Measurements from ENCODE around the gene MALRD1. TPM values are rescaled to one million over a fixed set of nuclear protein-coding genes. Genes with fewer than 3 reads are reported as not detected.

MALRD1 gene
- total RNA-seq, 2 experiments from 2014 or later, result not detected

DNA sequence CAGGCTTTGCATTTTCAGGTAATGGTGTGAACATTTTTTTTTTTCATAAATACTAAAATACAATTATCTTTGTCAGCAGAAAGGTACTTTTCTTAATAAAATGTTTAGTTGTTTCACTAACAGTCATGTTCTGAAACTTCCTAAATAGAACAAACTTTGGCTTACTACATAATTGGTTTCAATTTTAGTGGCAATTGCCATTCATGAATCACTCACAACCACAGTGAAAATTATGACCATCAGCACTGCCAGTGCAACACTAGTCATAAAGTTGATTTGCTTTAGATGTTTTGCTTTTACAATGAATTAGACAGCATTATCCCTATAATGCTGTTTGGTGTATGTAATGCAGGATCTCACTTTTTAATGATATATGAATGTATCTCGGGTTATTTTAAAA is 470.0 kb downstream of the MALRD1 start:
- Histone ChIP-seq H3K4me1 (ENCODE audit: insufficient read depth, low read length) (no peaks in the 10 kb centered on the region), H3K4me3 (ENCODE audit: low read length) (no peak overlapping the region), H3K9me3 (ENCODE audit: control insufficient read depth in 1 of 2, insufficient read depth in 1 of 2, low read length in 2 of 2) (no peaks in the 10 kb centered on the region), H3K27me3 (ENCODE audit: control insufficient read depth in 1 of 2, insufficient read depth in 2 of 2, low read length in 2 of 2) (no peaks in the 10 kb centered on the region), H3K36me3 (ENCODE audit: insufficient read depth, low read length) (no peaks in the 10 kb centered on the region), H3K27ac (ENCODE audit: low read depth in 1 of 2, low read length in 2 of 2) (no peak overlapping the region)
- CTCF ChIA-PET, result no interaction called here
- POLR2A ChIA-PET, result no interaction called here
- no peaks in the 10 kb centered on the region for H3K4me1 Mint-ChIP-seq (ENCODE audit: low read depth)
- ATAC-seq (ENCODE audit: poor library complexity) (no peak), DNase-seq (no peak)
- H3K9me3 Mint-ChIP-seq, result peaks cover 4% of the 10 kb centered on the region
- no peak overlapping the region for H3K4me3 Mint-ChIP-seq
- no peaks in the 10 kb centered on the region for H3K27me3 Mint-ChIP-seq
- TF ChIP-seq, protein P1, sequence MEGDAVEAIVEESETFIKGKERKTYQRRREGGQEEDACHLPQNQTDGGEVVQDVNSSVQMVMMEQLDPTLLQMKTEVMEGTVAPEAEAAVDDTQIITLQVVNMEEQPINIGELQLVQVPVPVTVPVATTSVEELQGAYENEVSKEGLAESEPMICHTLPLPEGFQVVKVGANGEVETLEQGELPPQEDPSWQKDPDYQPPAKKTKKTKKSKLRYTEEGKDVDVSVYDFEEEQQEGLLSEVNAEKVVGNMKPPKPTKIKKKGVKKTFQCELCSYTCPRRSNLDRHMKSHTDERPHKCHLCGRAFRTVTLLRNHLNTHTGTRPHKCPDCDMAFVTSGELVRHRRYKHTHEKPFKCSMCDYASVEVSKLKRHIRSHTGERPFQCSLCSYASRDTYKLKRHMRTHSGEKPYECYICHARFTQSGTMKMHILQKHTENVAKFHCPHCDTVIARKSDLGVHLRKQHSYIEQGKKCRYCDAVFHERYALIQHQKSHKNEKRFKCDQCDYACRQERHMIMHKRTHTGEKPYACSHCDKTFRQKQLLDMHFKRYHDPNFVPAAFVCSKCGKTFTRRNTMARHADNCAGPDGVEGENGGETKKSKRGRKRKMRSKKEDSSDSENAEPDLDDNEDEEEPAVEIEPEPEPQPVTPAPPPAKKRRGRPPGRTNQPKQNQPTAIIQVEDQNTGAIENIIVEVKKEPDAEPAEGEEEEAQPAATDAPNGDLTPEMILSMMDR (IDR thresholded peaks at IDR 0.05), result no peak
- no peak overlapping the region for H3K27ac Mint-ChIP-seq
- H3K36me3 Mint-ChIP-seq (ENCODE audit: low read depth), result no peaks in the 10 kb centered on the region
- intact Hi-C loops (cut with DNase I, micrococcal nuclease), result no loop called here

DNA sequence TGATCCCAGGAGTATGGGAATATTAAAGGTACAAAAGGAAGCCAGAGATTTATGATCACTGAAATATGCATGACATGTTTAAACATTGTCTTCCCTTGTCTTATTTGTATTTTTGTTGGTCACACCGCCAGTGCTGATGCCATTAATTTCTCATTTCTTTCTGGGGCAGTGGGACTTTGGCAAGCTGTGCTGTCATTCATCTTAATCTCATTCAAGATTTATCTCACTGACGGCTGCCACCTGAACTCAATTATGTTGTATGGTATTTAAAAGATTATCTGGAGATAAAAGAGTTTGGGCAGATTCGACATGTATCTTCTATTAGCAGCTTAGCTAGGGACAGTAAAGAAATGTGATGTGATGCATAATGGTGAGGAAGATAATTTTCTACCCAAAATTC is 482.7 kb downstream of the MALRD1 start:
- Mint-ChIP-seq H3K4me3 (no peak overlapping the region), H3K4me1 (ENCODE audit: low read depth) (no peaks in the 10 kb centered on the region), H3K27me3 (no peaks in the 10 kb centered on the region), H3K36me3 (ENCODE audit: low read depth) (no peaks in the 10 kb centered on the region), H3K9me3 (no peaks in the 10 kb centered on the region), H3K27ac (no peak overlapping the region)
- intact Hi-C loops (cut with DNase I, micrococcal nuclease), result no loop called here
- ATAC-seq (ENCODE audit: poor library complexity), result no peak
- no peaks in the 10 kb centered on the region for H3K36me3 ChIP-seq (ENCODE audit: insufficient read depth, low read length)
- no peak overlapping the region for H3K27ac ChIP-seq (ENCODE audit: low read depth in 1 of 2, low read length in 2 of 2)
- no peak for DNase-seq
- H3K27me3 ChIP-seq (ENCODE audit: control insufficient read depth in 1 of 2, insufficient read depth in 2 of 2, low read length in 2 of 2), result no peaks in the 10 kb centered on the region
- H3K4me1 ChIP-seq (ENCODE audit: insufficient read depth, low read length), result no peaks in the 10 kb centered on the region
- H3K9me3 ChIP-seq (ENCODE audit: control insufficient read depth in 1 of 2, insufficient read depth in 1 of 2, low read length in 2 of 2), result peaks cover 5 to 13% of the 10 kb centered on the region in 2 experiments
- POLR2A ChIA-PET, result no interaction called here
- TF ChIP-seq, protein P1 (IDR thresholded peaks at IDR 0.05), result no peak
- CTCF ChIA-PET, result no interaction called here
- H3K4me3 ChIP-seq (ENCODE audit: low read length), result no peak overlapping the region

- no peaks in the 10 kb centered on the region for H3K4me1 Mint-ChIP-seq (ENCODE audit: low read depth)
- no peak for DNase-seq
- no peaks in the 10 kb centered on the region for H3K36me3 Mint-ChIP-seq (ENCODE audit: low read depth)
- POLR2A ChIA-PET, result no interaction called here
- CTCF ChIA-PET, result no interaction called here
- H3K27me3 Mint-ChIP-seq, result no peaks in the 10 kb centered on the region
- peaks cover 5 to 13% of the 10 kb centered on the region in 2 experiments for H3K9me3 ChIP-seq (ENCODE audit: control insufficient read depth in 1 of 2, insufficient read depth in 1 of 2, low read length in 2 of 2)
- no peaks in the 10 kb centered on the region for H3K36me3 ChIP-seq (ENCODE audit: insufficient read depth, low read length)
- no peaks in the 10 kb centered on the region for H3K9me3 Mint-ChIP-seq
- TF ChIP-seq, protein P1 (IDR thresholded peaks at IDR 0.05), result no peak
- no peak overlapping the region for H3K27ac ChIP-seq (ENCODE audit: low read depth in 1 of 2, low read length in 2 of 2)
- H3K4me1 ChIP-seq (ENCODE audit: insufficient read depth, low read length), result no peaks in the 10 kb centered on the region
- intact Hi-C loops (cut with DNase I, micrococcal nuclease), result no loop called here
- ATAC-seq (ENCODE audit: poor library complexity), result no peak
- H3K4me3 Mint-ChIP-seq, result no peak overlapping the region
- H3K27me3 ChIP-seq (ENCODE audit: control insufficient read depth in 1 of 2, insufficient read depth in 2 of 2, low read length in 2 of 2), result no peaks in the 10 kb centered on the region
- H3K27ac Mint-ChIP-seq, result no peak overlapping the region
- no peak overlapping the region for H3K4me3 ChIP-seq (ENCODE audit: low read length)
These were observed 483.8 kb downstream of the MALRD1 start for GRCh38 chr10:19532411-19532810.

Data from CD4-positive, alpha-beta T cell (primary cell).